Measurements from ENCODE around the gene IL1RAPL1.

GRCh38 chrX:29926056-29926455, 1338.8 kb downstream of the IL1RAPL1 start:
- TF ChIP-seq GATA3 (IDR thresholded peaks at IDR 0.05; ENCODE audit: low read depth, low read length): no peak
- no peak for TF ChIP-seq GATA2 (IDR thresholded peaks at IDR 0.05; ENCODE audit: low read depth, low read length)
